Activated T-cell treated with anti-CD3 and anti-CD28 coated beads for 24 hours (primary cell): Measurements from ENCODE around the gene CTTNBP2.
"Not testable (repeated sequence)": the region's sequence is repeated elsewhere in the genome, so short reads cannot be mapped to it uniquely, and the experiment has no call there.

Experiments used
- DNase-seq: peaks from one replicate; pipeline ENCODE4 v3.0.0-alpha.2; 2020; ENCODE audit warnings: low read depth

Gene CTTNBP2

GRCh38 chr7:117730390-117730789 lies 142.9 kb downstream of the CTTNBP2 start:
- no peak for DNase-seq

GRCh38 chr7:117728890-117729624 lies 144.2 kb downstream of the CTTNBP2 start:
- DNase-seq = no peak

- no peak for DNase-seq
These were observed 148.3 kb downstream of the CTTNBP2 start for GRCh38 chr7:117724898-117725297.

GRCh38 chr7:117719377-117719776 lies 153.9 kb downstream of the CTTNBP2 start:
- no peak for DNase-seq

GRCh38 chr7:117718116-117718835 lies 155.0 kb downstream of the CTTNBP2 start:
- DNase-seq = no peak

GRCh38 chr7:117717357-117717756 lies 155.9 kb downstream of the CTTNBP2 start:
- no peak for DNase-seq

- DNase-seq = no peak
These were observed 156.4 kb downstream of the CTTNBP2 start for GRCh38 chr7:117716707-117717299.

GRCh38 chr7:117715784-117716445 lies 157.3 kb downstream of the CTTNBP2 start:
- no peak for DNase-seq

GRCh38 chr7:117711556-117711955 lies 161.7 kb downstream of the CTTNBP2 start:
- no peak for DNase-seq

- DNase-seq = not testable (repeated sequence)
These were observed 165.1 kb downstream of the CTTNBP2 start for GRCh38 chr7:117708173-117708572.

- no peak for DNase-seq
These were observed 166.2 kb downstream of the CTTNBP2 start for GRCh38 chr7:117707080-117707479.

- no peak for DNase-seq
These were observed 167.0 kb downstream of the CTTNBP2 start for GRCh38 chr7:117706210-117706609.

GRCh38 chr7:117705630-117706029 lies 167.6 kb downstream of the CTTNBP2 start:
- no peak for DNase-seq

- no peak for DNase-seq
These were observed 169.2 kb downstream of the CTTNBP2 start for GRCh38 chr7:117704063-117704462.

GRCh38 chr7:117698018-117698417 lies 175.2 kb downstream of the CTTNBP2 start:
- no peak for DNase-seq

GRCh38 chr7:117692338-117692737 lies 180.9 kb downstream of the CTTNBP2 start:
- no peak for DNase-seq

GRCh38 chr7:117690147-117690546 lies 183.1 kb downstream of the CTTNBP2 start:
- no peak for DNase-seq

GRCh38 chr7:117689406-117689805 lies 183.8 kb downstream of the CTTNBP2 start:
- no peak for DNase-seq

GRCh38 chr7:117688126-117688525 lies 185.1 kb downstream of the CTTNBP2 start:
- DNase-seq = no peak

GRCh38 chr7:117686311-117686935 lies 186.8 kb downstream of the CTTNBP2 start:
- DNase-seq = no peak

GRCh38 chr7:117685795-117686194 lies 187.4 kb downstream of the CTTNBP2 start:
- DNase-seq = no peak
